Caco-2 (cell line): ENCODE results near the gene SNAP25. TPM values are rescaled to one million over a fixed set of nuclear protein-coding genes. Genes with fewer than 3 reads are reported as not detected.

Experiments used
- BruUV-seq: library from RNA; stranded (reverse); fragments of 400-500 nt; replicated peaks from 2 replicates; lab custom pipeline; 2021; lab: Mats Ljungman, UMichigan
- CTCF ChIA-PET: fragments of 300-600 bp; sonication (Branson Sonifier 250); formaldehyde crosslinking; loops from one replicate; lab custom pipeline; 2022; ENCODE audit warnings: antibody characterized with exemption; lab: Charles Lee
- POLR2A ChIA-PET: fragments of 300-600 bp; sonication (Branson Sonifier 250); formaldehyde crosslinking; loops from one replicate; lab custom pipeline; 2022; ENCODE audit warnings: antibody characterized with exemption; lab: Charles Lee
- DNase-seq, 2 experiments: peaks; one replicate each; pipeline versions ENCODE4 v3.0.0 to v3.0.0-alpha.2; 2020 to 2022
- H3K27me3 ChIP-seq: replicated peaks from 2 replicates; pipeline ENCODE4 v1.6.0; 2011; ENCODE audit warnings: low read length; ENCODE audit not compliant: control insufficient read depth, insufficient read depth
- H3K36me3 ChIP-seq: 2 replicates; pipeline ENCODE4 v1.5.1; 2011; ENCODE audit warnings: low read length; ENCODE audit not compliant: control insufficient read depth, insufficient read depth
- H3K4me1 ChIP-seq: fragments of 250-450 bp; sonication (Bioruptor Pico); 2 replicates; pipeline ENCODE4 v1.5.1; 2020; ENCODE audit warnings: mild to moderate bottlenecking
- H3K4me3 ChIP-seq: 2 replicates; pipeline ENCODE4 v1.5.1; 2011; ENCODE audit warnings: low read depth, mild to moderate bottlenecking, control low read depth, low read length
- H3K9me3 ChIP-seq: fragments of 250-450 bp; sonication (Bioruptor Pico); 2 replicates; pipeline ENCODE4 v1.5.1; 2020; ENCODE audit warnings: mild to moderate bottlenecking, moderate library complexity
- H3K27ac Mint-ChIP-seq: one replicate; pipeline ENCODE4 v1.8.0; 2022; ENCODE audit warnings: mixed read lengths; ENCODE audit not compliant: unreplicated experiment
- H3K27me3 Mint-ChIP-seq: one replicate; pipeline ENCODE4 v1.8.0; 2022; ENCODE audit warnings: mixed read lengths; ENCODE audit not compliant: insufficient read depth, unreplicated experiment
- H3K36me3 Mint-ChIP-seq: one replicate; pipeline ENCODE4 v1.8.0; 2022; ENCODE audit warnings: mild to moderate bottlenecking, mixed read lengths; ENCODE audit not compliant: insufficient read depth, unreplicated experiment
- H3K4me1 Mint-ChIP-seq: one replicate; pipeline ENCODE4 v1.8.0; 2022; ENCODE audit warnings: low read depth, mixed read lengths; ENCODE audit not compliant: unreplicated experiment
- H3K4me3 Mint-ChIP-seq: one replicate; pipeline ENCODE4 v1.8.0; 2022; ENCODE audit warnings: mild to moderate bottlenecking, moderate library complexity, mixed read lengths; ENCODE audit not compliant: unreplicated experiment
- H3K9me3 Mint-ChIP-seq: one replicate; pipeline ENCODE4 v1.8.0; 2022; ENCODE audit warnings: mixed read lengths; ENCODE audit not compliant: unreplicated experiment
- CTCF ChIP-seq, 2 experiments: fragments of 200-600 bp in 1 of 2; IDR thresholded peaks; 1 replicate in 1 of 2; 2 replicates in 1 of 2; pipeline versions ENCODE4 v1.5.1 to v1.8.0; 2011 to 2022; ENCODE audit warnings: antibody characterized with exemption in 1 of 2, control low read depth in 1 of 2, inconsistent platforms in 1 of 2, low read depth in 1 of 2, low read length in 1 of 2, mild to moderate bottlenecking in 1 of 2, moderate library complexity in 1 of 2; ENCODE audit not compliant: insufficient read depth in 1 of 2, severe bottlenecking in 1 of 2, unreplicated experiment in 1 of 2
- intact Hi-C: fragments of 100-400 bp; cut with micrococcal nuclease; formaldehyde crosslinking; loops from one replicate; pipeline ENCODE4 v1.10.0; 2022; ENCODE audit not compliant: unreplicated experiment
- total RNA-seq: library from RNA; stranded (reverse); gene quantifications from 2 replicates; pipeline ENCODE4 v1.2.3, GENCODE V29; 2022

Gene SNAP25
- total RNA-seq, 1 experiment from 2014 or later: not detected

- ChIA-PET CTCF (no interaction called here), POLR2A (no interaction called here)
- intact Hi-C loops: no loop called here
- no peak for TF ChIP-seq CTCF (IDR thresholded peaks at IDR 0.05; ENCODE audit: insufficient read depth in 1 of 2, low read depth in 1 of 2, low read length in 1 of 2, severe bottlenecking in 1 of 2, unreplicated experiment in 1 of 2)
- Histone ChIP-seq H3K36me3 (no peaks in the 10 kb centered on the region), H3K4me3 (no peak overlapping the region), H3K9me3 (no peaks in the 10 kb centered on the region), H3K27me3 (no peaks in the 10 kb centered on the region; the same call in 1 of the 2 replicates), H3K4me1 (no peaks in the 10 kb centered on the region)
- no peak overlapping the region for H3K27ac Mint-ChIP-seq
- peaks cover 7% of the 10 kb centered on the region for H3K27me3 Mint-ChIP-seq
- no peaks in the 10 kb centered on the region for H3K4me1 Mint-ChIP-seq
- no peak overlapping the region for H3K4me3 Mint-ChIP-seq
- DNase-seq: no peak
- H3K36me3 Mint-ChIP-seq: no peaks in the 10 kb centered on the region
- H3K9me3 Mint-ChIP-seq: peaks cover 1% of the 10 kb centered on the region
- BruUV-seq: no TSS peak
Measured at GRCh38 chr20:10190456-10190855, 28.2 kb upstream of the SNAP25 start.

GRCh38 chr20:10192171-10192570, 26.5 kb upstream of the SNAP25 start:
- BruUV-seq: no TSS peak
- CTCF ChIA-PET: no interaction called here

GRCh38 chr20:10194166-10194565, 24.5 kb upstream of the SNAP25 start:
- H3K36me3 ChIP-seq: no peaks in the 10 kb centered on the region
- no peak for DNase-seq
- Mint-ChIP-seq H3K4me3 (no peak overlapping the region), H3K36me3 (no peaks in the 10 kb centered on the region), H3K27ac (no peak overlapping the region), H3K27me3 (peaks cover 10% of the 10 kb centered on the region), H3K4me1 (no peaks in the 10 kb centered on the region), H3K9me3 (no peaks in the 10 kb centered on the region)
- no peak for TF ChIP-seq CTCF (IDR thresholded peaks at IDR 0.05; ENCODE audit: insufficient read depth in 1 of 2, low read depth in 1 of 2, low read length in 1 of 2, severe bottlenecking in 1 of 2, unreplicated experiment in 1 of 2)
- no peaks in the 10 kb centered on the region for H3K4me1 ChIP-seq
- no peaks in the 10 kb centered on the region; the same call in 1 of the 2 replicates for H3K27me3 ChIP-seq
- ChIA-PET POLR2A (no interaction called here), CTCF (no interaction called here)
- intact Hi-C loops: no loop called here
- H3K9me3 ChIP-seq: no peaks in the 10 kb centered on the region
- BruUV-seq: no TSS peak
- H3K4me3 ChIP-seq: no peak overlapping the region

More at GRCh38 chr20:10192171-10192570, 26.5 kb upstream of the SNAP25 start:
- no peaks in the 10 kb centered on the region for H3K9me3 Mint-ChIP-seq
- Histone ChIP-seq H3K27me3 (no peaks in the 10 kb centered on the region; the same call in 1 of the 2 replicates), H3K9me3 (no peaks in the 10 kb centered on the region), H3K4me1 (no peaks in the 10 kb centered on the region), H3K4me3 (no peak overlapping the region), H3K36me3 (no peaks in the 10 kb centered on the region)
- no peak overlapping the region for H3K4me3 Mint-ChIP-seq
- intact Hi-C loops: no loop called here
- no peaks in the 10 kb centered on the region for H3K4me1 Mint-ChIP-seq
- H3K36me3 Mint-ChIP-seq: no peaks in the 10 kb centered on the region
- POLR2A ChIA-PET: no interaction called here
- no peak overlapping the region for H3K27ac Mint-ChIP-seq
- TF ChIP-seq CTCF (IDR thresholded peaks at IDR 0.05; ENCODE audit: insufficient read depth in 1 of 2, low read depth in 1 of 2, low read length in 1 of 2, severe bottlenecking in 1 of 2, unreplicated experiment in 1 of 2): no peak
- DNase-seq: no peak
- H3K27me3 Mint-ChIP-seq: peaks cover 7% of the 10 kb centered on the region
